ENCODE data around the gene GGT5.

The GGT5 gene

GRCh38 chr22:24190596-24191208 is 54.2 kb downstream of the GGT5 start:
- no peak overlapping the region for H3K4me3 ChIP-seq (ENCODE audit: low read depth, low read length)
- TF ChIP-seq CTCF (IDR thresholded peaks at IDR 0.05; ENCODE audit: low read depth, low read length, missing control alignments): no peak
- no peak for DNase-seq (ENCODE audit: low read depth)

- DNase-seq (ENCODE audit: low read depth): no peak
- TF ChIP-seq CTCF (IDR thresholded peaks at IDR 0.05; ENCODE audit: low read depth, low read length, missing control alignments): no peak
- H3K4me3 ChIP-seq (ENCODE audit: low read depth, low read length): no peak overlapping the region
Observed at GRCh38 chr22:24190159-24190540, 54.7 kb downstream of the GGT5 start.

GRCh38 chr22:24189249-24190158 is 55.4 kb downstream of the GGT5 start:
- DNase-seq (ENCODE audit: low read depth): no peak
- H3K4me3 ChIP-seq (ENCODE audit: low read depth, low read length): no peak overlapping the region
- peak; percentile 87 for TF ChIP-seq CTCF (IDR thresholded peaks at IDR 0.05; ENCODE audit: low read depth, low read length, missing control alignments)

- no peak for DNase-seq (ENCODE audit: low read depth)
- no peak for TF ChIP-seq CTCF (IDR thresholded peaks at IDR 0.05; ENCODE audit: low read depth, low read length, missing control alignments)
- no peak overlapping the region for H3K4me3 ChIP-seq (ENCODE audit: low read depth, low read length)
Observed at GRCh38 chr22:24188705-24189248, 56.1 kb downstream of the GGT5 start.

- TF ChIP-seq CTCF (IDR thresholded peaks at IDR 0.05; ENCODE audit: low read depth, low read length, missing control alignments): no peak
- no peak overlapping the region for H3K4me3 ChIP-seq (ENCODE audit: low read depth, low read length)
- no peak for DNase-seq (ENCODE audit: low read depth)
Observed at GRCh38 chr22:24187731-24188644, 56.9 kb downstream of the GGT5 start.

- no peak for DNase-seq (ENCODE audit: low read depth)
- TF ChIP-seq CTCF (IDR thresholded peaks at IDR 0.05; ENCODE audit: low read depth, low read length, missing control alignments): no peak
- H3K4me3 ChIP-seq (ENCODE audit: low read depth, low read length): no peak overlapping the region
Observed at GRCh38 chr22:24186892-24187670, 57.8 kb downstream of the GGT5 start.

Data from GM12864 (cell line).